KMS-11 (cell line): ENCODE results near the gene CCDC200.

Experiments
- H2AFZ ChIP-seq: fragments of 200-600 bp; sonication (generic); 2 replicates; pipeline ENCODE4 v1.6.1; 2016; ENCODE audit warnings: antibody characterized with exemption, mixed run types, low read depth
- H3K27ac ChIP-seq: fragments of 200-600 bp; sonication (generic); 2 replicates; pipeline ENCODE4 v1.6.1; 2016; ENCODE audit warnings: mild to moderate bottlenecking, mixed run types
- H3K27me3 ChIP-seq: fragments of 200-600 bp; sonication (generic); 2 replicates; pipeline ENCODE4 v1.6.1; 2017; ENCODE audit warnings: mild to moderate bottlenecking, low read depth, mixed run types, moderate library complexity; ENCODE audit not compliant: insufficient read depth
- H3K36me3 ChIP-seq: fragments of 200-600 bp; sonication (generic); 2 replicates; pipeline ENCODE4 v1.6.1; 2017; ENCODE audit warnings: mild to moderate bottlenecking, mixed run types; ENCODE audit not compliant: insufficient read depth
- H3K4me1 ChIP-seq: fragments of 200-600 bp; sonication (generic); 2 replicates; pipeline ENCODE4 v1.6.1; 2016; ENCODE audit warnings: mild to moderate bottlenecking, low read depth, mixed run types; ENCODE audit not compliant: poor library complexity, severe bottlenecking
- H3K4me2 ChIP-seq: fragments of 200-600 bp; sonication (generic); 2 replicates; pipeline ENCODE4 v1.7.0; 2016; ENCODE audit warnings: mild to moderate bottlenecking, mixed run types
- H3K4me3 ChIP-seq: fragments of 200-600 bp; sonication (generic); IDR thresholded peaks from 2 replicates; pipeline ENCODE4 v1.6.1; 2017; ENCODE audit warnings: low read depth, low read length, mixed read lengths; ENCODE audit not compliant: insufficient read depth
- H3K79me2 ChIP-seq: fragments of 200-600 bp; sonication (generic); 2 replicates; pipeline ENCODE4 v1.6.1; 2016; ENCODE audit warnings: low read depth, mixed run types; ENCODE audit not compliant: insufficient read depth
- H3K9ac ChIP-seq: fragments of 200-600 bp; sonication (generic); 2 replicates; pipeline ENCODE4 v1.6.1; 2016; ENCODE audit warnings: mild to moderate bottlenecking, mixed run types
- H4K20me1 ChIP-seq: fragments of 200-600 bp; sonication (generic); 2 replicates; pipeline ENCODE4 v1.6.1; 2016; ENCODE audit warnings: mild to moderate bottlenecking, mixed run types; ENCODE audit not compliant: insufficient read depth
- CTCF ChIP-seq: fragments of 200-600 bp; sonication (generic); conservative IDR thresholded peaks from 2 replicates; pipeline ENCODE4 v1.6.1; 2017; ENCODE audit warnings: low read depth, mild to moderate bottlenecking, antibody characterized with exemption, low read length, moderate library complexity, mixed read lengths

The CCDC200 gene

GRCh38 chr17:43216369-43216761 lies 12.1 kb downstream of the CCDC200 start:
- no peaks in the 10 kb centered on the region for H3K79me2 ChIP-seq
- no peaks in the 10 kb centered on the region for H3K36me3 ChIP-seq
- no peak for TF ChIP-seq CTCF
- no peaks in the 10 kb centered on the region for H3K27me3 ChIP-seq
- H3K4me3 ChIP-seq: no peak overlapping the region
- no peak overlapping the region for H3K9ac ChIP-seq
- H2AFZ ChIP-seq: no peak overlapping the region
- H3K27ac ChIP-seq: no peak overlapping the region
- no peak overlapping the region for H3K4me2 ChIP-seq
- peaks cover 18% of the 10 kb centered on the region for H3K4me1 ChIP-seq
- no peaks in the 10 kb centered on the region for H4K20me1 ChIP-seq

- Histone ChIP-seq H4K20me1 (no peaks in the 10 kb centered on the region), H3K4me3 (no peak overlapping the region), H2AFZ (no peak overlapping the region), H3K27ac (no peak overlapping the region), H3K4me2 (no peak overlapping the region), H3K9ac (no peak overlapping the region), H3K36me3 (no peaks in the 10 kb centered on the region), H3K4me1 (peaks cover 24% of the 10 kb centered on the region), H3K79me2 (no peaks in the 10 kb centered on the region), H3K27me3 (no peaks in the 10 kb centered on the region)
- TF ChIP-seq CTCF: no peak
Observed at GRCh38 chr17:43215341-43215740, 13.1 kb downstream of the CCDC200 start.

- no peak overlapping the region for H3K27ac ChIP-seq
- no peaks in the 10 kb centered on the region for H3K27me3 ChIP-seq
Observed at GRCh38 chr17:43213545-43213944, 14.9 kb downstream of the CCDC200 start.

GRCh38 chr17:43212641-43213490 lies 15.6 kb downstream of the CCDC200 start:
- Histone ChIP-seq H3K27ac (peak overlapping the region; percentile 28; the same call in 1 of the 2 replicates), H2AFZ (peak overlapping the region; percentile 82; the same call in 1 of the 2 replicates)

More at GRCh38 chr17:43213545-43213944, 14.9 kb downstream of the CCDC200 start:
- TF ChIP-seq CTCF: no peak
- no peaks in the 10 kb centered on the region for H4K20me1 ChIP-seq
- H3K4me3 ChIP-seq: no peak overlapping the region
- H3K79me2 ChIP-seq: no peaks in the 10 kb centered on the region
- H2AFZ ChIP-seq: no peak overlapping the region
- H3K4me2 ChIP-seq: peak overlapping the region; percentile 70; the same call in 1 of the 2 replicates
- H3K9ac ChIP-seq: no peak overlapping the region
- no peaks in the 10 kb centered on the region for H3K36me3 ChIP-seq
- peaks cover 26% of the 10 kb centered on the region for H3K4me1 ChIP-seq

More at GRCh38 chr17:43212641-43213490, 15.6 kb downstream of the CCDC200 start:
- Histone ChIP-seq H3K9ac (peak overlapping the region; percentile 38; the same call in 1 of the 2 replicates), H3K36me3 (no peaks in the 10 kb centered on the region), H3K4me1 (peaks cover 26% of the 10 kb centered on the region), H3K79me2 (no peaks in the 10 kb centered on the region), H3K27me3 (no peaks in the 10 kb centered on the region), H3K4me2 (peak overlapping the region; percentile 70), H3K4me3 (no peak overlapping the region), H4K20me1 (no peaks in the 10 kb centered on the region)
- no peak for TF ChIP-seq CTCF
